Measurements from ENCODE around the gene IDUA.

The IDUA gene

GRCh38 chr4:1000686-1001260, 13.9 kb downstream of the IDUA start:
- ChIA-PET POLR2A (no interaction called here), CTCF (no interaction called here)
- no peak for TF ChIP-seq CTCF (IDR thresholded peaks at IDR 0.05; ENCODE audit: insufficient read depth, low read length, missing control alignments)
- DNase-seq (ENCODE audit: low read depth, low spot score), result no peak
- H3K4me3 ChIP-seq (ENCODE audit: low read depth, low read length), result no peak overlapping the region

GRCh38 chr4:1001561-1002130, 14.8 kb downstream of the IDUA start:
- POLR2A ChIA-PET, result no interaction called here
- H3K4me3 ChIP-seq (ENCODE audit: low read depth, low read length), result no peak overlapping the region

GRCh38 chr4:1002131-1002630, 15.3 kb downstream of the IDUA start:
- ChIA-PET CTCF (no interaction called here), POLR2A (no interaction called here)
- H3K4me3 ChIP-seq (ENCODE audit: low read depth, low read length), result no peak overlapping the region
- no peak for TF ChIP-seq CTCF (IDR thresholded peaks at IDR 0.05; ENCODE audit: insufficient read depth, low read length, missing control alignments)
- DNase-seq (ENCODE audit: low read depth, low spot score), result no peak

More at GRCh38 chr4:1001561-1002130, 14.8 kb downstream of the IDUA start:
- no peak for DNase-seq (ENCODE audit: low read depth, low spot score)
- CTCF ChIA-PET, result no interaction called here
- TF ChIP-seq CTCF (IDR thresholded peaks at IDR 0.05; ENCODE audit: insufficient read depth, low read length, missing control alignments), result no peak

GRCh38 chr4:1002631-1003251, 15.9 kb downstream of the IDUA start:
- H3K4me3 ChIP-seq (ENCODE audit: low read depth, low read length), result no peak overlapping the region
- TF ChIP-seq CTCF (IDR thresholded peaks at IDR 0.05; ENCODE audit: insufficient read depth, low read length, missing control alignments), result no peak
- no peak for DNase-seq (ENCODE audit: low read depth, low spot score)
- POLR2A ChIA-PET, result no interaction called here
- CTCF ChIA-PET, result no interaction called here

GRCh38 chr4:1003271-1004070, 16.6 kb downstream of the IDUA start:
- H3K4me3 ChIP-seq (ENCODE audit: low read depth, low read length), result no peak overlapping the region
- CTCF ChIA-PET, result no interaction called here
- no peak for DNase-seq (ENCODE audit: low read depth, low spot score)
- POLR2A ChIA-PET, result no interaction called here
- TF ChIP-seq CTCF (IDR thresholded peaks at IDR 0.05; ENCODE audit: insufficient read depth, low read length, missing control alignments), result no peak

- ChIA-PET POLR2A (no interaction called here), CTCF (no interaction called here)
- no peak overlapping the region for H3K4me3 ChIP-seq (ENCODE audit: low read depth, low read length)
- TF ChIP-seq CTCF (IDR thresholded peaks at IDR 0.05; ENCODE audit: insufficient read depth, low read length, missing control alignments), result no peak
- DNase-seq (ENCODE audit: low read depth, low spot score), result no peak
Observed at GRCh38 chr4:1004071-1004418, 17.2 kb downstream of the IDUA start.
